Kidney glomerular epithelial cell (primary cell): ENCODE results near the gene KBTBD13.

Source experiments
- DNase-seq: peaks from one replicate; lab custom pipeline; 2025; lab: John Stamatoyannopoulos, UW

Gene KBTBD13

DNA sequence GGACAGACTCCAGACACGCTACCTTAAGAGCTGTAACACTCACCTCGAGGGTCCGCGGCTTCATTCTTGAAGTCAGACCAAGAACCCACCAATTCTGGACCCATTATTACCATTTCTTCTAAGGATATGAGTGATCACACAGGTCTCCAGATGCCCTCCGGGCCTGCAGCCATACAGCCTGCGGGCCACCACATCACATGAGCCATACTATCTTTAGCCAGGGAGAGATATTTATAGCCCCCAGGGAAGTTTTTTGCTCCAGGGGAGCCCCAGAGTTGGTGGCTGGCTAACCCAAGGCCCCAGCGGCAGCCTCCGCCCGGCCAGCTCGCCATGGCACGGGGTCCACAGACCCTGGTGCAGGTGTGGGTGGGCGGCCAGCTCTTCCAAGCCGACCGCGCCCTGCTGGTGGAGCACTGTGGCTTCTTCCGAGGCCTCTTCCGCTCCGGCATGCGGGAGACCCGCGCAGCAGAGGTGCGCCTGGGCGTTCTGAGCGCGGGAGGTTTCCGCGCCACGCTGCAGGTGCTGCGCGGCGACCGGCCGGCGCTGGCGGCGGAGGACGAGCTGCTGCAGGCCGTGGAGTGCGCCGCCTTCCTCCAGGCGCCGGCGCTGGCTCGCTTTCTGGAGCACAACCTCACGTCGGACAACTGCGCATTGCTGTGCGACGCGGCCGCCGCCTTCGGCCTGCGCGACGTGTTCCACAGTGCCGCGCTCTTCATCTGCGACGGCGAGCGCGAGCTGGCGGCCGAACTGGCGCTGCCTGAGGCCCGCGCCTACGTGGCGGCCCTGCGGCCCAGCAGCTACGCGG lies at the start of gene KBTBD13:
Gene KBTBD13, plus strand, starts transcription at position 261 of the 805 bp plus-strand sequence. Its CDS starts 70 bp downstream, at position 331.
- DNase-seq: no peak

DNA sequence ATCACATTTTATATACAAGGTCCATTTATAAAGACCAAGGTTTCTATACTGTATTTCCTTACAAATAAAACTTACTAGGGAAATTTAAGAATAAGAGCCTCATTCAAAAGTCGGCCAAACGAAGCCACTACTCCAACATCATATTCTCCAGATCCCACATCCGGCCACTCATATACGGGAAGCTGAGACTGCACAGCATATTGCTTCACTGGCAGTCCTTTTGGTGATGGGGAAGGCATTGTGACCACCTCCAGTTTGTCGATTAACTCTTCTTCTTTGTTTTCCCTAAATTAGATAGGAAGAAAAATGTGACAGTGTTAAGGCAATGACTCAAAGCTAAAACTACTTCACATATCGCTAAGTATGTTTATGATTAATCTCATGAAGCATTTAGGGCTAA lies 49.8 kb upstream of the KBTBD13 start:
- DNase-seq: no peak

DNA sequence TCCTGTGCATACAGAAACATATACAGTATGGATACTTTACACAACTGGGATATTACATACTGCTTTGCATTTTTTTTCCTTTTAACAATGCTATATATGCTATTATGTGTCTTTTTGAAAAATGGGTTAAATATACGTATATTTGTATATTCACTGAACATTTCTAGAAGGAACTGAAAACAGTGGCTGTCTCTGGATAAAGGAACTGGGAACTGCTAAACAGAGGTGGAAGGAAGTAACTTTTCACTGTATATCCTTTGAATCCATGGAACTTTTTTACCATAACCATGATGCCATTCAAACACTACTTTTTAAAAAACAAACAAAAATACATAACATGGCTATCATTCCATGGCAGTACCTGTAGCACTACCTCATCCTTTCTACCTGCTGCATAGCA lies 49.0 kb upstream of the KBTBD13 start:
- no peak for DNase-seq

DNA sequence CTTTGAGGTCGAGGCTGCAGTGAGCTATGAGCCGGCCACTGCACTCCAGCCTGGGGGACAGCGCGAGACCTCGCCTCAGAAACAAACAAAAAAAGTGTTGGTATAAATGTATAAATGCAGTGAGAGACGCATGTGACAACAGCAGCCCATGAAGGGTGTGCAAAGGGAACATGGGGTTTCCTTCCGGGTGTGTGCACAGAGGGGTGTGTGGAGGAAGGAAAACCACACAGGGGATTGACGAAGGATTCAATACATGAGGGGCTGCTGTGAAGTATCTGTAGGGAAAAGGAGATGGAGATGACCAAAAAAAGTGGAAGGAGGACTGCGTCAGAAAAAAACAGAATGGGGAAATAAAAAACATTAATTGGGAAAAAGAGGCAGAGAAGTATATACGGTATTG lies 48.2 kb upstream of the KBTBD13 start:
- no peak for DNase-seq

DNA sequence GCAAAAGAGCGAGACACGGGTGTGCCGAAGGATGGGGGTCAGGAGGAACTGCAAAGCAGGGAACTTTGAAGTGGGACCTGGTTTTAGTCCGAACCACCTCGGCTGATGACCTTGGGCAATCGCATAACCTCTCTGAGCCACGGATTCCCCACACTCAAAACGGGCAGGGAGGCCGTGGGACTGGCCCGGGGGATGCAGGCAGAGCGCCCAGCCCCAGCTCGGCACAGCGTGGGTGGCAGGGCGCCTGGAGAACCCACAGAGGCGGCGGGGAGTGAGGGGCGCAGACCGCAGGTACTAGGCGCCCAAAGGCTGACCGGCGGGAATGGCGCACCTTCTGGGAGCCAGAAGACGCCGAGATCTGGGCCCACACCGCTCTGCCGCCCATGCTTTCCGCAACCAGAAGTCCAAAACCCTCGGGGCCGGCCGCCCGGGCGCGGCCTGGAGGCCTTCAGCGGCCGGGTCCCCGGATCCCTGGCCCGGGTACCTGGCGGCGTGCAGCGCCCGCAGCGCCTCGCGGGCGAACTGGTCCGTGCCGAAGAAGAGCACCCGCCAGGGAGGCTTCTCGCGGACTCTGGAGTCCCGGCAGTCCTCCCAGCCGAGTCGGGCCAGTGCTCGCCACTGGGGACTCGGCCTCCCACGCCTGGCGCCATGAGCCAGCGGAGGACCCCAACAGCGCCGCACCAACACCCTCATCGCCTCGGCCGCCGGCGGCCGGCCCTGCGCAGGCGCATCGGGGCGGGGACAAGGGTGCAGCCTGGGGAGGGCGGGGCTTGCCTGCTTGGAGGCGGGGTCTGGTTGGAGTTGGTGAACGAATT lies 47.4 kb upstream of the KBTBD13 start, which contains the start of gene MTFMT:
Gene MTFMT, minus strand, starts transcription at position 719 of the 815 bp plus-strand sequence. Its CDS starts 26 bp downstream, at position 693.
- peak; percentile 79 for DNase-seq

DNA sequence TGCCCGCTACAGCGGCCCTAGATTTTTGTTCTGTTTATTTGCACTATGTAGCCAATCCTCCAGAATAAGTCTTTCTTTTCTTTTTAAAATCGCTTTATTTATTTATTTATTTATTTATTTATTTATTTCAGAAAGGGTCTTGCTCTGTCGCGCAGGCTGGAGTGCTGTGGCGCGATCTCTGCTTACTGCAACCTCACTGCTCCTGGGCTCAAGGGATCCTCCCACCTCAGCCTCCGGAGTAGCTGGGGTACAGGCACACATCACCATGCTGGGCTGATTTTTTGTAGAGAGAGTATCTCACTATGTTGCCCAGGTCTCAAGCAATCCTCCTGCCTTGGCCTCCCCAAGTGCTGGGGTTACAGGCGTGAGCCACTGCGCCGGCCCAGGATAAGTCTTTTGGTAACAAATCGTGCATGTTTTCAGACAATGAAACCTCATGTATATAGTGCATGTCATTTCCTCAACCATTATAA lies 46.8 kb upstream of the KBTBD13 start:
- no peak for DNase-seq

DNA sequence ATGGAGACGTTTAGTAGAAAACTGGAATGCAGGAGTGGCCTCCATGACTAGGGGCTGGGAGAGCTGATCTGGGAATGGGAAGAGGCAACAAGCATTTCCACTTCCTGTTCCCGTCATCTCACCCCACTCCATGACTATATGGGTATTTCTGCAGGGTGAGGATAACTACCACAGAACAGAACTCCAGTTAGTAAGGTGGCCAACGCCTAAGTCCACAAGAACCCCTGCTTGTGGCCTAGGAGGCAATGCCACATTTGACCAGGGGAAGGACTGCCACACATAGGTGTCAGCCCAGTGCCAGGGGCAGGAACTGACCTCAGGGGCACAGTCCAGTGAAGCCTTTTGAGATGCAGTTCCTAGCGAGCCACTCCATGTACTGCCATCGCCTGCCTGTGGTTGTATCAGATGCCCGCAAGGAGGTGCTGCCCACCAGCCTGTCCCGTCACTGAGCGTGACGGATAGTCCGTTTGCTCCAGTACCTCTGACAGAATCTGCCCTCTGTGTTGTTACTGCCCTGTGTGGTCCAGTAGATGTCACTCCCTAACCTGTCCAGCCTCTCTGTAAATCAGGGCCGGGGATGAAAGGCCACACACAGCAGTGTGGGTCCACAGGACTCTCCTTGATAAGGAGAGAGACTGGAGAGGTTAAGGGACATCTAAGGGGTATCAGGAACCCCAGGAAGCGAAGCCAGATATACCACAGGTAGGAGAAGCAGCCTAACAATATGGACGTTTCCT lies 43.6 kb upstream of the KBTBD13 start:
- DNase-seq: peak; percentile 75

DNA sequence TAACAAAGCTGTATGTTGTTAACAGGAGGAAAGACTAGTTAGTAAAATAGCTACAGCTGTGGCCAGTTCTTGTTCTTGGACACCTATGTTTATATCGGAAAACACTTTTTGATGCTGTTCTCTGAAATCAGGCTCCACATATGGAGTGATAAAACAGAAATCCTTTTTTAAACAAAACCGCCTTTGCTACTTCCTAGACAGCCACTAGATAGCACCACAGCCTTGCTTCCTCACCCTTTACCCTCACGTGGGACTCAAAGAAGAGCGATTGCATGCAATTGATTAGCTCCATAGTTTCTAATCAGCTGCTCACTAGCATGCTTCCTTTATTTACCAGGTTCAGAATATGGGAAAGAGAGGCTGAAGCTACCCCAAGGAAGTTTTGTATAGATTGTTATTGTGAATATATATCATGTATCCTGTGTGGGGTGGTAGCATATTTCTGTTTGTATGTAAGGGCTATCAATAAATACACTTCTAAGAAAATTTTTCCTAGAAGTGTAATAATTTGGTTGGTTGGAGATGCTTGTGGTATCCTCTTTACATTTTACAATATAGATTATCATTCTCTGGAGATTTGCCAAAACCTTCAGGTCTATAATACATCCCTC lies 42.8 kb upstream of the KBTBD13 start:
- DNase-seq: peak; percentile 25

DNA sequence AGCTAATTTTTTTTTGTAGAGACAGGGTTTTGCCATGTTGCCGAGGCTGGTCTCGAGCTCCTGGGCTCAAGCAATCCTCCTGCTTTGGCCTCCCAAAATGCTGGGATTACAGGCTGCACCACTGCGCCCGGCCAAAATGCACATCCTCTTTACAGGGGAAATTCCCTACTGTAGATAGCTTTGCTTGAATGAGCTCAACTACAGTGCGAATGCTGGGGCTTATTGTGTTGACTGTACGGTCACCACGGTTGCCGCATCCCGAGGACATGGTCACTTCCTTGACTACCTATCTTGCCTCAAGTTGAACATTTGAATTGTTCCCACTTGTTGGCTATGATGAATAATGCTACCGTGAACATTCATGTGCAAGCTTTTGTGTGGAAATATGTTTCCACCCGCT lies 41.8 kb upstream of the KBTBD13 start:
- DNase-seq: no peak

DNA sequence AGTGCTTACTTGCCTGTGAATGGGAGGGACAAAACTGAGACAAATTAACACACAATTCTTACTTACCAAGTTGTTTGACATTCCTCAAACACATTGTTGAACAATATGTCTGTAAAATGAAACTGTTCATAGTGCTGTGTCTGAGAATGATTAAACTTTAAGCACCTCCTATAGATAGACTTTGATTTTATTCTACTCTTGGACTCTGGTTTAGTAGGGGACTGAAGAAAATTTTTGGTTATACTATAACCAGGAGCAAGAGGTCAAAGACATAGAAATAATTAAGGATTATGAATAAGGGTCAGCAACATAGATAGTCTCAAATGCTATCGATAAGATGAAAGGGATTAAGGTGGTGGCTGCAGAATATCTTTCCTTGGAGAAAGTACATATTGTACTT lies 39.2 kb upstream of the KBTBD13 start:
- DNase-seq: no peak

DNA sequence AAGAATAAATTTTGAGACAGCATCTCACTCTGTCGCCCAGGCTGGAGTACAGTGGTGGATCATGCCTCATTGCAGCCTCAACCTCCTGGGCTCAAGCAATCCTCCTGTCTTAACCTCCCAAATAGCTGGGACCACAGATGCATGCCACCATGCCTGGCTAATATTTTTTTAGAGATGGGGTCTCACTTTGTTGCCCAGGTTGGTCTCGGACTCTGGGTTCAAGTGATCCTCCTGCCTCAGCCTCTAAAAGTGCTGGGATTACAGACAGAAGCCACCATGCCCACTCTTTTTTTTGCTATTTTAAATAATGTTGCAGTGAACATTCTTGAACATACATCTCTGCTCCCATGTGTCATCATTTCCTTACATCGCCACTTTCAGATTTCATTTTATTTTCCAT lies 38.1 kb upstream of the KBTBD13 start:
- DNase-seq: no peak

DNA sequence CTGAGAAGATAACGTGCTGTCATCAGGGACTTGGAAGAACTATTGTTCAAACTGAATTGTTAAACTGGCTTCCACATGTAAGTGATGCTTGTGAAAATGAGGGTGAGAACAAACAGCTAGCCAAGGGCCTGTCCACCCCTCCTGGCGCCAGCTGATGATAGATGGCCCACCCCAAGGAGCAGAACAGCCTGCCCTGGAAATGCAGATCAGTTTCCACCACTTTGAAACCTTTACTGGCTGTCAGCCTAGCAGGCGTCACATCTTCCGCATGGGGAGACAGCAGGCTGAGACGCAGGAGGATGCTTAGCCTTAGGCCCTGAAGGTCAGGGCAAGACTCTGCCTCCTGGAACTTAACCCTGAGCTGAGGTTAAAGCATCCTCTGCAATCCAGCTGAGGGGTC lies 37.7 kb upstream of the KBTBD13 start:
- DNase-seq: no peak

DNA sequence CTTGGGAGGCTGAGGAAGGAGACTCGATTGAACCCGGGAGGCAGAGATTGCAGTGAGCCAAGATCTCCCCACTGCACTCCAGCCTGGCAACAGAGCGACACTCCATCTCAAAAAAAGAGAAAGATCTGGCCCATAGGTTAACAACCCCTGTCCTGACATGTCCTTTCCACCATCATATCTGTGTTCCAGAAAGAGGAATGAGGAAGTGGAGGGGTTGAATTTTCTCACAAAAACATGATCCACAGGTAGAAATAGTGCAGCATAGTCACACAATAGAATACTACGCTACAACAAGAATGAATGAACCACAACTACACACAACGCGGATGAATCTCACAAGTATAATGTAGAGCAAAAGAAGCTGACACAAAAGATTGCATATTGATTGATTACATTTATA lies 36.1 kb upstream of the KBTBD13 start:
- DNase-seq: no peak

DNA sequence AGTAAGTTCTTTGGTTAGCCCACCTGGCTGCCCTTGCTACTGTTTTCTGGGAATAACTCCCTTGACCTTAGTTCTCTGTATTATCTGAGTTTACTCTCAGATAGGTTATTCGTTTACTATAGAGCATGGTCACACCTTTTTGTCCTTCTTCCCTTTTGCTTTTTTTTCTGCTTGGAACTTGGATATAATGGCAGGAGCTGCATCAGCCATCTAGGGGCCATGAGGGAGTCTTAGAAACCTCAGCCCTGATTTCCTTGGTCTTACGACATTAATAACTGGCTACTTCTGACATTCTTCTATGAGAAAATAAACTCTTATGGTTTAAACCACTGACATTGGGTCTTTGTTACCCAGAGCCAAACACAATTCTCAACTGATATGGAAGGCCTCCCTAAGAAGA lies 34.8 kb upstream of the KBTBD13 start:
- no peak for DNase-seq

DNA sequence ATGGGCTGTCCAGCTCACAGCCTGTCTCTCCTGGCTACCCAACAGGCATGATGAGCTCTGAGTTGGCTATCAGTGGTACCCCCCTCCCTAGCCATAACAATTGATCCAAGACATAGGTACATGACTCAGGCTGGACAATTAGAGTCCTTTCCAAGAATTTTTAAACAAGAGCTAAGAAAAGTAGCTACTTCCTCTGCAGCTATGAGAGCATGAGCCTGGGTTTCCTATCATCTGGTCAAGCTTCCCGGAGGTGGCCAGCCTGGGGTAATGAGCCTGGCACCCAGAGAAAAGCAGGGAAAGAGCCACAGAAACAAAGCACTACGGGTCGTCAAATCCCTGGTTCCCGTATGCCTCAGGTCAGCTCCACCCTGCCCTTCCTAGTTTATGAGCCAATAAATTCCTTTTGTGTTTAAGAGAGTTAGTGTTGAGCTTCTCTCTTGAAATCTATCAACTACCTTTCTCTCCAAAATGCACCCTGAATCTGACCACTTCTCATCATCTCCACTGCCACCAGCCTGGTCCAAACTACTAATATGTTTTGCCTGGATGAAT lies 33.7 kb upstream of the KBTBD13 start:
- no peak for DNase-seq

DNA sequence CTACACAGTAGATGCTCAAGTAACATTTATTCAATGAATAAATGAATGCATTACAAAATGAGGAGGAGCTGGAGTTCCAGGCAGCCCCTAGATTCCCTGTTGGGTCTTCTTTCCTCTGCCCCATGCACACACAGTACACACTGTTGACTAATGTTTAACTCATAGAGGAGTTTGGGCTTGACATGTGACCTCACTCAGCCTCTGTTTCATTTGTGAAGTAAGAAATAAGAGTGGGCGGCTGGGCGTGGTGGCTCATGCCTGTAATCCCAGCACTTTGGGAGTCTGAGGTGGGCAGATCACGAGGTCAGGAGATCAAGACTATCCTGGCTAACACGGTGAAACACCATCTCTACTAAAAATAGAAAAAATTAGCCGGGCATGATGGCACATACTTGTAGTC lies 32.3 kb upstream of the KBTBD13 start:
- DNase-seq: peak; percentile 68

DNA sequence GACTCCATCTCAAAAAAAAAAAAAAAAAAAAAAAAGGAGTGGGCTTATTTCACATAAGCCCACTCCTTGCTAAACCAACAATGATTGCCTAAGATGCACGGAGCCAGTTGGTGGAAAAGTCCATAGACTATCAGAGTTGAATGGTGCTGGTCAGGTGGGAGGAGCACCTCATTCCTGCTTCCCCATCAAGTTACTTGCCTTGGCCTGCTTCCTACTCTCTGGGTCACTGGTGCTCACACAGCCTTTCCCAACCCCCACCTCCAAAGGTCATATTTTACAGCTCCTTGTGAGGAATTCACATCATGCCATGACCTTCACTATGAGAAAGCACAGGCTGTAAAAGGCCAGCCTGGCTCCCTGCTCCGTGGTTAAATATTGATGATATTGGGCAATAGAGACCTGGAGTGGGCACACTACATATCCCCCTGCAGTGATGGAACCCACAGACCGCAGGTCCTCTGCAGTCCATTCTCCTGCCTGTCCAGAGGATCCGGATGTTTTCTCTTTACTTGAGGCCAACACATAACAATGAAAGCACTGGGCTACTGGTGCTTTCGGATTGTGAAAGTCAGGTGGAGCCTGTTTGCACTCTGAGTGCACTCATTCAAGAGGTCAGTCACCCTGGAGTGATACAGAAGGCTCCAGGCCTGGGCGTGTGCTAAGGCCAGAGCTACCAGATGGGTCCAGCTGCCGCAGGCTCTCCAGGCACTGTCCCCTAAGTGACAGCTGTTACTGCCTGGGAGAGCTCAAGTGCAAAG lies 31.6 kb upstream of the KBTBD13 start, which contains the start of gene SLC51B:
Gene SLC51B, plus strand, starts transcription at position 664 of the 758 bp plus-strand sequence. CDS start 4,618 bp downstream, outside the sequence.
- no peak for DNase-seq

DNA sequence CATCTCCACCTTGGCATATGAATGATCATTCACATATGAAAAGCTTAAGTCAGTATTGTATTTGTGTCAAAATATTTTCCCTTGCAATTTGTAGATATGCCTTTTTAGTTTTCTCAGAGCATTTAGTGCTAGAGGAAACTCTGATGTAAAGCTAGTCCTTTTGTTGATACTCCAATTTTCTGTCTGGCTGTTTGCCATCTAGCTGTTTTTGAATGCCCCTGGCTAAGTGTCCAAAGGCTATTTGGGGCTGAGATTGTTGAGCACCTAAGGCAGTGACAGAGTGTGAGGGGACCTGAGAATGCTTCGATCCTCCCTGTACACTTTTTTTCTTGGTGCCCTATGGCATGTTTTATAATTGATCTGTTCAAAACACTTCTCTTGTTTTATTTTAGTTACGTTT lies 28.3 kb upstream of the KBTBD13 start:
- DNase-seq: no peak

DNA sequence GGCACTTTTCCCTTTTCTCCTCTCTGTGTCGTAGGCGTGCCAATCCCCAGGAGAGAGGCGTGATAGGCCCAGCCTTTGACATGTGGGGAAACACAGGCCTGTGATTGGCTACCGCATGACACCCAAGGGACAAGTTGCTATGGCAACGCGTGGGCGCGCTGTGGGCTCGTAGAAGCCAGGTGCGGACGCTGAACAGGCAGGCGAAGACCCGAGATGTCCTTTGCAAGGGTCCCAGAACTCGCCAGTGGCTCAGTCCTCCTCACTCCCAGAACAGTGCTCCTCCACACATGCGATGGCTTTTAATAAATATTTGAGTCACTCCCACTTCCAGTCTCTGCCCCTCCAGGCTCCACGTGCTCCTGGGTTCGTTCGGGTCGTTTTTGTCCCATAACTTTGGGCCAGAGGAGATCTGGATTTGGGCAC lies 27.1 kb upstream of the KBTBD13 start:
- DNase-seq: peak; percentile 55

DNA sequence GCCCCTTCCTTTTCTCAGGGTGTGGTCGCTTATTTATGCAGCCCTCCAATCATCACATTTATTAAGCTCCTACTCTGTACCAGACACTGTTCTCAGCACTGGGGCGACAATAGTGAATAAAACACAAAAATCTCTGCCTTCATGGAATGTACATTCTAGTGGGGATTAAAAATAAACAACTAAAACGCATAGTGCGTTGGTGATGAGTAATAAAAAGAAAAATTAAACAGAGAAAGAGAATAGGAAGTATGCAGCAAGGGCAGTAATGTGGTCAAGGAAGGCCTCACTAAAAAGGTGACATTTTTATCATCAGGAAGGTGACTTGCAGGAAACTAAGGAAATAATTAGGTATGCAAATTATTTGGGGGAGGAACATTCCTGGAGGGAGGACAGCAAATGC lies 26.3 kb upstream of the KBTBD13 start:
- DNase-seq: no peak

DNA sequence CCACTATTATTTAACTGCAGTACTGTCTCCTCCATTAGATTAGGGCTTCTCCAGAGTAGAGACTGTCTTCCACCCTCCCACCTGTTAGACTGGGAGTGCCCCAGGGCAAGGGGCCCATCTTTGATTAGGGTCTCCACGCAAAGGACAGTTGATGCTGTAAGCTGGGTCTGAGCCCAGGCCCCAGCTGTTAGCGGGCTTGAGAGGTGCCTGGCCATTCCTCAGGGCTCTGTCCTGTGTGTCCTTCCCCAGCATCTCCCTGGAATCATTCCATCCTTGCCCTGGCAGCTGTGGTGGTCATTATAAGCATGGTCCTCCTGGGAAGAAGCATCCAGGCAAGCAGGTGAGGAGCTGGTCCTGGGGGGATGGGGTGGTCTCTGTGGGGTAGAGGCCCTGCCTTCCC lies 25.3 kb upstream of the KBTBD13 start:
- no peak for DNase-seq
